A204.1 (cell line): Measurements from ENCODE around the gene CXCR4.
"Not testable (repeated sequence)": the region's sequence is repeated elsewhere in the genome, so short reads cannot be mapped to it uniquely, and the experiment has no call there.

Experiments used
- FAIRE-seq: peaks from 2 replicates; lab custom pipeline; 2012; peaks lifted over from hg19 to GRCh38; lab: Jason Lieb, UNC

The CXCR4 gene

GRCh38 chr2:136114382-136114781 lies 3.6 kb downstream of the CXCR4 start:
- FAIRE-seq, result no peak

DNA sequence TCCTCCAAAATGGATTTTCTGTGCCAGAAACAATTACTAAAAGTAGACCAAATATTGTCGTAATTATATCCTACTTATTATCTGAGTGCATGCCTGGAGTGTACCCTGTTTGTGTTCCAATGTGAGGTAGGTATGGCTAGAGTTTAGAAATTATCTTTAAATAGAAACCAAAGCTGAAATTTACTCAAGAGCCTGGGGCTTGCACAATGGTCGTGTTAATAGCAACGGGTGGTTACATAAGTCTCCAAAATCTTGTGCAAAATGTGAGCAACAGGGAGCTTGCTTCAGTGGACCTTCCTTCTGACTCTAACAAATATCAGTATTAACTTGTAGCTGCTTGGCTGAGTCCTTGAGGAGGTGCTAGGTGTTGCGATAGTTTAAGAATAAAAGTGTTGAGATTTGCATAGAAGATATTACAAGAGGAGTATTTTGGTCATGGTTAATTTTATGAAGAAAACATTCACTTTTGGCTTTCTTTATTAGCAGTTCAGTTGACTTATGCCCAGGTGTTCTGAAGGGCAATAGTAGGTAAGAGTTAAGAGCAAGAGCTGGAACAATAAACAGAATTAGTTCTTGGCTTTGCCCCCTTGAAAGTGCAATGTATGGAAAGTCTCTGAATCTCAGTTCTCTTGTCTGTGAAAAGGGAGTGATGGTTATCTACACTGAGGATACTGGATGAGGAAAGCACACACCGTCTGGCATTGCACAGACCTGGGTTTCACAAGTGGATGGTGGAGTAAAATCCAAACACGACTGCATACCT lies 4.6 kb downstream of the CXCR4 start:
- no peak for FAIRE-seq

GRCh38 chr2:136112317-136113208 lies 5.4 kb downstream of the CXCR4 start:
- FAIRE-seq, result no peak

DNA sequence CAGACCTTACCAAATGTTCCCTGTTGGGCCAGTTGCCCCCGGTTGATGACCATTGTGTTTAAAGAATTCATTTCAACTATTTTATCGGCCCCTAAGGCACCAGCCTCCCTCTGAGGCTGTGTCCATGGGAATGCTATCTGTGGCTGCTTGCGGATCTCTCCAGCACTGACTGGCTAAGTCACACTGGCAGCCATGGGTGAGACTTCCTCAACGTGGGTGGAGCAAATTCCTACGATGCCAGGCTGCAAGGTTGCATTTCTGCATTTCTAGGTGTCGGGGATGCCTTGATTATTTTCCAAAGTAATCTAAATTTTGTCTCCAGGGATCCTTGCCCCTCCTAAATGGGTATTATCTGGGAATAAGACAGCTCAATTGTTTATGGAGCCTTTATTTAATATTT lies 6.2 kb downstream of the CXCR4 start:
- no peak for FAIRE-seq

GRCh38 chr2:136110526-136110925 lies 7.4 kb downstream of the CXCR4 start:
- no peak for FAIRE-seq

GRCh38 chr2:136108463-136108862 lies 9.5 kb downstream of the CXCR4 start:
- no peak for FAIRE-seq

GRCh38 chr2:136107051-136108033 lies 10.6 kb downstream of the CXCR4 start:
- no peak for FAIRE-seq

DNA sequence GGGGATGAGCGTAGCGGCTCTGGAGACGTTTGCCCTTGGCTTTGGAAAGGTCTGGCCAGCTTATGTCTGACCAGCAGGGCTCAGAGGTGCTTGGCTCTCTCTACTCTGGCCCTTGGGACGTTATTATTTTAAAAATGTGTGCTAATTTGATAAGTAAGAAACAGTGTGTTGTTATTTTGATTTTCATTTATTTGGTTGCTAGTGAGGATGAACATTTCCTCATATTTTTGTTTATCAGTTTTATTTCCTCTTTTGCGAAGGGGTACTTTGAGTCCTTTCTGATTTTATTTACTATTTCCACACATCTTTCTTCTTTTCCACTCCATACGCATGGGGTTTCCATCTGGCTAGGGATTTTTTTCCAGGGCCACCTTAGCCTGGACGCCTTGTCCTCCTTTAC lies 11.4 kb downstream of the CXCR4 start:
- FAIRE-seq, result no peak

DNA sequence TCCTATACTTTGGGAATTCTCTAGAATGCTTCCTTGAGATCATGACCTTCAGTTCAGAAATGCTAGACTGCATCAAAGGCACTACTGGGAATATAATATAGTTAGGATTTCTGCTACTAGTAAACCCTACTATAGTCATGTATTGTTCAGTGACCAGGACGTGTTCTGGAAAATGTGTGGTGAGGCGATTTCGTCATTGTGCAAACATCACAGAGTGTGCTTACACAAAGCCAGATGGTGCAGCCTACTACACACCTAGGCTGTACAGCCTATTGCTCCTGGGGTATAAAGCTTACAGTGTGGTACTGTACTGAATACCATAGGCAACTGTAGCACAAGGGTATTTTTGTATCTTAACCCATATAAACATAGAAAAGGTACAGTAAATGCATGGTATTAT lies 13.0 kb downstream of the CXCR4 start:
- no peak for FAIRE-seq

DNA sequence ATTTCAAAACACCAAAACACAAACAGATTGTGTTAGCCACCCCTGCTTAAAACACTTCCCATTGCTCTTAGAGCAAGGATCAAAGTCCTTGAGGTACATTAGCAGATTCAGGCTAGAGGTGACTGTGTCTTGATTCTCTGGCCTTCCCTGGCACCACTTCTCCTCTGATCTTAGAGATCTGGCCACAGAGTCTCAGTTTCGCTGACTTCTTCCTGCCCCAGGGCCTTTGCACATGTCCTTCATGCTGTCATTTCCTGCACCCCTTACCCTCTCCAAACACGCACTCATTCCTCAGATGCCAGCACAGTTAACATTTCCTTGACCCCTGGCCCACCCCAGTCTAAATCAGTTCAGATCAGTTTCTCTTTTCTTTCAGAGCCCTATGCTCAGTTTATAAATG lies 16.9 kb downstream of the CXCR4 start:
- FAIRE-seq, result no peak

- no peak for FAIRE-seq
Measured at GRCh38 chr2:136098441-136098840, 19.5 kb downstream of the CXCR4 start.

DNA sequence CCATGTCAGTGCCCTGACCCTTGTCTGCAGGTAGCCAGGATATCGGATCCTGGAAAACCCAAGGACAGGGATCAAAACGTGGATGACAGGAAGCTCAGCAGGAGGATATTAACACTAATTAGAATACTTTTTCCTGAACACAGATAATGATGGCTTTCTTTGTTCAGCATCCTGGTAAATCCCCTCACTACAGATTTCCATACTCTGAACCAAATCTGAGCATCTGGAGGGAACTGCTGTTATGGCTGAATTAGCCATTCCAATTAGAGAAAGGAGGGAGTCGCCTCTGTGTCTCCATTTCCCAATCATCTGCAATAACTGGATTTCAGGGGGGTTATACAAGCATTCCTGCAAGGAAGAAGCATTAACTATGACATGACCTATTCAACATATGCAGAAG lies 24.4 kb downstream of the CXCR4 start:
- FAIRE-seq, result no peak

DNA sequence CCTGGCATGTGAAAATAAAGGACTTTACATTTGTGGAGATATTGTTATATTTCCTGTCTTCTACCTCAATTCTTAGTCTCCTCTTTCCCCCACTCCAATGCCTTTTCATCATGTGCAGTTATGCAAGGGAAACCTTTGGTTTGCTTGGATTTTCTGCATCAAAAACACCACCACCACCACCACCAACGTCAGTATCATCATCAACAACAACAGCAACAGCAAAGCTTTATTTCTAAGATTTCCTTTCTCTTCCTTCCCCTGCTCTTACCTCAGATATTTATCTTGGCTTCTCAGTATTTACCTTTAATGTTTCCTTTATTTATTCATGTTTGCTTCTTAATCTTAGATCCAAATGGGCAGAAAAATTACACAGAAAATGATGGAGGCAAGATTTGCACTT lies 26.1 kb downstream of the CXCR4 start:
- FAIRE-seq, result no peak

DNA sequence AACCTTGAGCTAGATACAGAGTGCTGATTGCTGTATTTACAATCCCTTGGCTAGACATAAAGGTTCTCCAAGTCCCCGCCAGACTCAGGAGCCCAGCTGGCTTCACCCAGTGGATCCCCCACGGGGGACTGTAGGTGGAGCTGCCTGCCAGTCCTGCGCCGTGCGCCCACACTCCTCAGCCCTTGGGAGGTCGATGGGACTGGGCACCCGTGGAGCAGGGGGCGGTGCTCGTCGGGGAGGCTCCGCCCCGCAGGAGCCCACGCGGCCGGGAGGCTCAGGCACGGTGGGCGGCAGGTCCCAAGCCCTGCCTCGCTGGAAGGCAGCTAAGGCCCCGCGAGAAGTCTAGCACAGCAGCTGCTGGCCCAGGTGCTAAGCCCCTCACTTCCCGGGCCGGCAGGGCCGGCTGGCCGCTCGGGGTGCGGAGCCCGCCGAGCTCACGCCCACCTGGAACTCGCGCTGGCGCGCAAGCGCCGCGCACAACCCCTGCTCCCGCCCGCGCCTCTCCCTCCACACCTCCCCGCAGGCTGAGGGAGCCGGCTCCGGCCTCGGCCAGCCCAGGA lies 30.0 kb downstream of the CXCR4 start:
- FAIRE-seq, result not testable (repeated sequence)

DNA sequence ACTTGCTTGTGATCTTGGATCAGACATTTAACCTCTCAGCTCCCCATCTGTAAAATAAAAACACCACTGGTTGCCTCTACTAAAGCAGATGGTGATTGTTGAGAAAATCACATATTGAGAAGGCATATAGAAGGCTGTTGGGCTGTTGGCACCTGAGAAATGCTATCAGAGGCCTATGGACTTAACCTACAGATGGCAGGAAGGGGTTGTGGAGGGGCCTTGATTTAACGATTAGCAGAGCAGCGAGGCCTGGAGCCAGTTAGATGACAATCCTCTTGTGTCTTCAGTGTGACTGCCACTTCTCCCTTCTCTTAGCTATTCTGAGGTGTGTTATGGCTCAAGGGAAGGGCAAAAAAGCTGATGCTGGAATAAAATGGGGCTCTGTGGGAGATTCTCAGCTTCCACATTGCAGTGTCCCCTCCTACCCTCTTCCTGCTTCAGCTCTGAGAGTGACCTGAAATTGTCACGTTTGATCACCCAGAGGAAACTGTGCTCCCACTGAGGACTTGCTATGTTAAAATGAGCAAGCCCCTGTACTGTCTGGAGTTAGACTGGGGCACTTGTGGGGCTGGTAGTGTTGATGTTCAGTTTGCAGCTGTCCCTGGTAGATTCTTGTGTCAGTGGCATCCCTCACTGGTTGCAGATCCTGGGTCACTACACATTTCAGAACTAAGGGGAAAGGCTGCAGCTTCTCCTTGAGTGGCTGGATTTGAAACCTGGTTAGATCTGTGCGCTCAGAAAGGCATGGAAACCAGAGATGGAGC lies 31.5 kb downstream of the CXCR4 start:
- FAIRE-seq, result no peak

GRCh38 chr2:136085453-136086209 lies 32.3 kb downstream of the CXCR4 start:
- FAIRE-seq, result no peak

DNA sequence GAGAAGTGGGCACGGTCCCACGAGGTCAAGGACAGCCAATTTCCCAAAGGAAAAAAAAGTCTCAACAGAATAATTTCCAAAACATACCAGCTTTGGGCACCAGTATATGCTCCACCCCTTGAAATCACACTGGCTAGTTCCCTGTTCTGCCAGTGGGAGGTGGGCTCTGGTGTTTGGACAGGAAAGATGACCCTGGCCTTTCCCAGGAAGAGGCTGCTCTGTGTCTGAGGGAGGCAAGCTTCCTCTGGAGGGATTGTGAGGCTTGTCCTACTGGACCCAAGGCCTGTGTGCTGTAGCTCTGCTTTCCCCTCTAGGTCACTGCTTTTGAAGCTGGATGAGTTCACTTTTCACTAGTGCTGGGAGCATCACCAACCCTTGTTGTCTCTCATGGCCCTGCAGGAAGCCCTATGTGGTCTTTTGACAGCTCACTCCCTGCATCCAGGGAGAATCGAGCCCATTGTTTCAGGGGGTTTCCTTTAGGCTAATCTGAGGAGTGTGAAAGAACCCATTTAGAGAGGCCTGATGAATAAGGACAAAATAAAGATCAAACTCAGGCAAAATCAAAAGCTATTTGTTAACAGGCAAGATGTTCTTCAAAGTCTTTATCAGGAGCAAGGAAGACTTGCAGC lies 36.3 kb downstream of the CXCR4 start:
- FAIRE-seq, result no peak

- no peak for FAIRE-seq
Measured at GRCh38 chr2:136080114-136080513, 37.8 kb downstream of the CXCR4 start.

DNA sequence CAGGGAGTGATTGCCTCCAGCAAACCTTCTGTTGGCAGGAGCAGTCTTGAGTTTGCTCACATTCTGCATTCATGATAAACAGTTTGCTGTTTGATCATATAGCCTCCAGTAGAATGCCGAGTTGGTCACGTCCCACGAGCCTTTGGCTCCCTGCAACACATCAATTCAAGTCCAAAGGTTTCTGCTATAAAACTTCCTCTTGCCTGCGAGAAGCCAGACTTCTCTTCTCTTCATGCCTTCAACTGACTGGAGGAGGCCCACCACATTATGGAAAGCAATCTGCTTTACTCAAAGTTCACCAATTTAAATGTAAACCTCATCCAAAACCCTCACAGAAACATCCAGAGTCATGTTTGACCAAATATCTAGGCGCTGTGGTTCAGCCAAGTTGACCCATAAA lies 40.8 kb downstream of the CXCR4 start:
- FAIRE-seq, result no peak

- FAIRE-seq, result no peak
Measured at GRCh38 chr2:136075476-136075875, 42.5 kb downstream of the CXCR4 start.
